HG03378 (cell line): ENCODE measurements around the gene EBLN2.
A peak's percentile ranks its signal among the peaks of the same experiment; 100 is the strongest.

Source experiments
- ATAC-seq: cut with Tn5 transposase; IDR thresholded peaks from one replicate; pipeline ENCODE4 v1.9.1; 2021; ENCODE audit warnings: mild to moderate bottlenecking, moderate library complexity; ENCODE audit not compliant: unreplicated experiment

The EBLN2 gene

DNA sequence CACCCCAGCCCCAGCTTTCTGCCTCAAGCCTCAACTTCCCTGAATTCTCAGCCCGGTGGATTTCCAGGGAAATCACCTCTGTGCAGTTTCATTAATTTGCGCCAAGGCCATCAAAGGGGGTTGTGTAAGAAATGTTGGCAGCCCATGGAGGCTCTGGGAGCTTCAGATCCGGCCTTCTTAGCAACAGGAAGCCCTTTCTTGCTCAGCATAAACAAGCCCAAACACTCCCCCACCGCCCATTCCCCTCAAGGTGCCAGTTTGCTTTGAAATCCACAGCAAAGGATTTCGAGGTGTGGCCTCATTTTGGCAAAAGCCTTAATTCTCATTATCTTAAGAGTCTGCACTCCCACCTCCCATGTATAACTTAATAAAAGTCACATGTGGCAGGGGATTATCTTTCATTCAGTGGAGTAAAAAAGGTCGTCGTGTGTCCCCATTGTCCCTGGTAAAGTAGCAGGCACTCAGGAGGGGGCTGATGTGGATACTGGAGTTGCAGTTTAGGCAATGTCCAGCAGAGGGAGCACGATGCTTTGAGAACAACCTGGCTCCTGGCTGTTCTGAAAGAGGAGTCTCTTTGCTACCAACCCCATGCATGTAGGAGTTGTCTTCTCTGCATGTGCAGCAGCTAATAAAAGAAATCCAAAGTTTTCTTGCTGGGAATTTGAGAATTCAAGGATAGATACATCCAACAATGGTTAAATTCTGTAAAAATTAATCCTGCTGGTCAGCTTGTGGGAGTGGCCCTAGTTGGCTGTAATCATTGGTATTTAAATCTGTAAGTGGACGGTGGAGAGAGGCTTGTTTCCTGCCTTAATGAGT, 39.5 kb downstream of the EBLN2 start:
- peak; percentile 83 for ATAC-seq

DNA sequence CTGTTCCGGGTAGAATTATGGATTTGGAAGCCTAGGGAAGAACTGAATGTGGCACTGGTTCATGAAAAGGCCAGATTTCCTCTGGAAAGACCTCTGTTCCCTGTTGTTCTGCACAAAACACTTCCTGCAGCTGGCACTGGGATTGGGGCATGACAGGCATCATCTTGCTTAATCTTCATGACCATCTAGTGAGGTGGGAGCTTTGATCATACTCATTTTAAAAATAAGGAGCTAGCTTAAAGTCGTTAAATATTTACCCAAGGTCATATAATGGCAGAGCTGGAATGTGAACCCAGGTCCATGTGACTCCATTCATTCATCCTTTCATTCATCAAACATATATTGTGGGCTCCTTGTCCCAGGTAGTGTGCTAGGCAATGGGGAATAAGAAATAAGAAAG, 40.4 kb downstream of the EBLN2 start:
- no peak for ATAC-seq

DNA sequence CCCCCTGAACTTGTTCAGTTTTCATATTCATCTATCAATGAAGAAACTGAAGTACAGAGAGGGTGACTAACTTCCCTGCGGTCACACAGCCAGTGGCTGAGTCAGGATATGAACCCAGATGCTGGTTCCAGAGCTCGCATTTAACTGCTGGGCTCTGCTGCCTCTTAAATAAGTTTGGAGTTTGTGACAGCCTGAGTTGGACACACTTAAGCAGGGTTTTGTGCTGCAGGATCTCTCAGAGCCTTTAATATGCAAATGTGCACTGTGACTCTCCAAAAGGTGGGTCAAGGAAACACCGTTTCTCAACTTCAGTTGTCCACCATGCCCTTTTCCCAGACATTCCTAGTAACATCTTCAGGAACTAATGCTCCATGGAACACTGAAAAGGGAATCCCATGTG, 45.8 kb downstream of the EBLN2 start:
- no peak for ATAC-seq

DNA sequence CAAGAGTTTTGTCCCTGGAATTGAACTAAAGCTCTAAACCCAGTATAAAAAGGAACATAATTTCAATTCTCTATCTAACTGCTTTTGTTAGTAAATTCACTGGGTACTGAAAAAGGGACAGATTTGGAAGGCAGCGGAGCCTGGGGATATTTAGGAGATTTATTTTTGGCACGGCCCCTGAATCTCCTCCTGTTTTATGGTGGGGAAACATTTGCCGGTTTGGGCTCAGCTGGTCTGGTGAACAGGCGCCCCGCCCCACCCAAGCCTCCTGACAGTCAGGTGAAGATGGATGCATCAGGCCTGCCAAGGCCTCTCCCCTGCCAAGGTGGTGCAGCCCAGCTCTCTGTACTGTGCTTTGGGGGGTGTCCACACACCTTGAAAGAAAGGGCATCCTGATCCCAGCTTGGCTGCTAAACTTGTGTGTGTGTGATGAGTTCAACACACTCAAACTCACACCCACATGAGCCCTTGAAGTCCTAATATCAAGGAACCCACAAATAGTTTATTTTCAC, 46.3 kb downstream of the EBLN2 start:
- no peak for ATAC-seq

DNA sequence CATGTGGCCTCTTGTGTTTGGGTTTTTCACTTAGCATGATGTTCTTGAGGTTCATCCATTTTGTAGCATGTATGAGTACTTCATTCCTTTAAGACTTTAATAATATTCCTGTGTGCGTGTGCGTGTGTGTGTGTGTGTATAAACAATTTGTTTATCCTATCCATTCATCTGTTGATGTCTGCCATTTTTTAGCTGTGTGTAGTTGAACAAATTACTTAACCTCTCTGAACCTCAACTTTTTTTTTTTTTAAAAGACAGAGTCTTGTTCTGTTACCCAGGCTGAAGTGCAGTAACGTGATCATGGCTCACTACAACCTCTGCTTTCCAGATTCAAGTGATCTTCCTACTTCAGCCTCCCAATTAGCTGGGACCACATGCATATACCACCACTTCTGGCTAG, 47.3 kb downstream of the EBLN2 start:
- ATAC-seq: no peak

DNA sequence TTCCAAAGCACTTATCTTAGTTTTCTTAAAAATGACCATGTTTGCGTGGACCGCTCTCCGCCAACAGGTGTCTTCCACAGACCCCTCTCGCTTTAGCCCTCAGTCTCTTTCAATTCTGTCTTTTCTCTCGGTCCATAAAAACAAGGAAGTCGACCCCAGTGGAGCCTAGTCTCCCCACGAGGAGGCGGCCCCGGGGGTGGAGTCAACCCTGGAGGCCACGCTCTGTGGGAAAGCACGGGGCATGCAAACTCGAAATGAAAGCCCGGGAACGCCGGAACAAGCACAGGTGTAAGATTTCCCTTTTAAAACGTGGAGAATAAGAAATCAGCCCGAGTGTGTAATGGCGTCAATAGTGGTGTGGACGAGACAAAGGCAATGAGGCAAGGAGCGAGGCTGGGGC, 49.1 kb downstream of the EBLN2 start:
- no peak for ATAC-seq
